ENCODE results near the gene CEP83. TPM values are rescaled to one million over a fixed set of nuclear protein-coding genes. Genes with fewer than 3 reads are reported as not detected.
A peak's percentile ranks its signal among the peaks of the same experiment; 100 is the strongest.

The CEP83 gene
- 24.7 and 29.8 TPM in 2 replicates for total RNA-seq (2014; rRNA removed; shearing (Covaris generic))
- 23.1 and 33.7 TPM in 2 replicates for polyA plus RNA-seq (2016; fragmentation: Nextera tagmentation; extraction: Ambion mirVana)
- long read RNA-seq, partial matches to known transcripts = 8 of 12 reads
- long read RNA-seq, other reads (novel, unspliced or antisense) = 4 of 12 reads

GRCh38 chr12:94459728-94460615 lies at the start of gene CEP83:
Gene CEP83 (minus strand): TSS chr12:94459867. CDS start chr12:94412490, 47,377 bp downstream.
- Mint-ChIP-seq H3K4me1 (peaks cover 10% of the 10 kb centered on the region), H3K27me3 (ENCODE audit: insufficient read depth, low read depth, poor library complexity) (peaks cover 2% of the 10 kb centered on the region), H3K9me3 (no peaks in the 10 kb centered on the region), H3K4me3 (peak within 1 kb of the TSS; percentile 91), H3K27ac (peak within 1 kb of the TSS; percentile 75), H3K36me3 (ENCODE audit: low read depth) (peaks cover 16% of the 10 kb centered on the region; the same call in 2 of the 3 replicates)
- peaks cover 3% of the 10 kb centered on the region for H3K9me2 ChIP-seq (ENCODE audit: insufficient read depth)
- peaks cover 45% of the 10 kb centered on the region for H3K79me2 ChIP-seq (replicated peaks; ENCODE audit: insufficient read depth)
- ATAC-seq = peak; percentile 95
- peaks cover 5% of the 10 kb centered on the region; the same call in 1 of the 2 replicates for H3K27me3 ChIP-seq (ENCODE audit: insufficient read depth)
- no peaks in the 10 kb centered on the region for H4K20me1 ChIP-seq (replicated peaks; ENCODE audit: insufficient read depth)
- H3K4me2 ChIP-seq = peak within 1 kb of the TSS; percentile 83
- peak; percentile 88 for DNase-seq (ENCODE audit: low spot score)
- H2AFZ ChIP-seq = peak within 1 kb of the TSS; percentile 90
- TF ChIP-seq ZNF462 (CRISPR knock-in tag; IDR thresholded peaks at IDR 0.05) = no peak
- no peak for TF ChIP-seq ZNF331 (CRISPR knock-in tag; IDR thresholded peaks at IDR 0.05; ENCODE audit: low read depth)
- TF ChIP-seq CTCF (conservative IDR thresholded peaks at IDR 0.05; ENCODE audit: low read depth in 2 of 2) = no peak
- peak; percentile 87 for TF ChIP-seq CREB1 (CRISPR knock-in tag; IDR thresholded peaks at IDR 0.05; ENCODE audit: low read depth)
- TF ChIP-seq EZH2phosphoT487 (IDR thresholded peaks at IDR 0.05; ENCODE audit: unreplicated experiment) = no peak
- no peak for TF ChIP-seq NANOG (IDR thresholded peaks at IDR 0.05; ENCODE audit: borderline replicate concordance)
- peak; percentile 56; the same call in 1 of the 2 replicates for TF ChIP-seq ETS1 (IDR thresholded peaks at IDR 0.05)
- TF ChIP-seq POLR2AphosphoS5 (IDR thresholded peaks at IDR 0.05; ENCODE audit: low read depth) = peak; percentile 90
- no peak for TF ChIP-seq ZNF114 (CRISPR knock-in tag; IDR thresholded peaks at IDR 0.05)
- peak within 1 kb of the TSS; percentile 78 for H3K27ac ChIP-seq (ENCODE audit: low read depth)
- no peaks in the 10 kb centered on the region for H3F3A ChIP-seq (replicated peaks; ENCODE audit: low read depth)
- H3K36me3 ChIP-seq (ENCODE audit: insufficient read depth) = no peaks in the 10 kb centered on the region; the same call in 1 of the 2 replicates
- H3K4me1 ChIP-seq (ENCODE audit: insufficient read depth) = 0 out of 2 replicates have a peak, but pooled peaks cover 12% of the 10 kb centered on the region
- H3K4me3 ChIP-seq = peak within 1 kb of the TSS; percentile 89

Measured in GM23338 (cell line).